H1 (cell line): ENCODE data around the gene KIF26A. TPM values are rescaled to one million over a fixed set of nuclear protein-coding genes. Genes with fewer than 3 reads are reported as not detected.

Experiments
- E2F6 ChIP-seq: IDR thresholded peaks from 2 replicates; pipeline ENCODE4 v1.6.1; 2012; ENCODE audit warnings: inconsistent platforms
- POLR2AphosphoS5 ChIP-seq: IDR thresholded peaks from 2 replicates; pipeline ENCODE4 v1.6.1; 2011; ENCODE audit warnings: low read depth, low read length
- RXRA ChIP-seq: IDR thresholded peaks from 2 replicates; pipeline ENCODE4 v1.6.1; 2011; ENCODE audit warnings: low read depth, mild to moderate bottlenecking, low read length, moderate library complexity; ENCODE audit not compliant: insufficient read depth
- SIN3A ChIP-seq, 2 experiments: IDR thresholded peaks in 1 of 2; conservative IDR thresholded peaks in 1 of 2; 2 replicates each; pipeline ENCODE4 v1.6.1; 2011 to 2012; ENCODE audit warnings: low read length in 2 of 2, improper control_type of control experiment in 1 of 2, low read depth in 1 of 2, mild to moderate bottlenecking in 1 of 2
- TAF7 ChIP-seq: optimal IDR thresholded peaks from 2 replicates; pipeline ENCODE3; 2011; ENCODE audit warnings: low read depth, mild to moderate bottlenecking, inconsistent platforms, low read length, moderate library complexity, borderline replicate concordance
- polyA plus RNA-seq, 7 experiments: library from polyadenylated mRNA; depleted of rRNA in 3 of 7; stranded (reverse) in 5 of 7; unstranded in 2 of 7; fragments of >200 nt in 5 of 7; fragments of 200-250 nt in 2 of 7; gene quantifications; 1 replicate in 5 of 7; 2 replicates in 1 of 7; 4 replicates in 1 of 7; pipeline versions ENCODE4 v1.2.1 to v1.2.3, GENCODE V29; 2011 to 2013; ENCODE audit warnings: missing spikeins in 2 of 7, mixed read lengths in 2 of 7
- total RNA-seq: library from RNA; stranded (reverse); fragmentation: NEBNext Ultra II Directional; extraction: Animal tissue kit (Norgen Biotek cat#: 25700); gene quantifications from 2 replicates; pipeline ENCODE4 v1.2.1, GENCODE V29; 2021

Gene KIF26A
- total and polyA plus RNA-seq, 2 of the 8 experiments (the other 6 are each of a cell fraction or from before 2014, with no cell fraction given), result 11.5 to 41.6 TPM

GRCh38 chr14:104171029-104171697, 32.8 kb downstream of the KIF26A start (continued):
- TF ChIP-seq SIN3A (conservative IDR thresholded peaks at IDR 0.05 in 1 of 2, IDR thresholded peaks at IDR 0.05 in 1 of 2; ENCODE audit: low read depth in 1 of 2, low read length in 2 of 2), result peak in 1 of 2 experiments; percentile 46; a peak in 1 of 4 replicates
- TF ChIP-seq RXRA, result no peak
- no peak for TF ChIP-seq POLR2AphosphoS5
- no peak for TF ChIP-seq E2F6
- TF ChIP-seq TAF7, result no peak
